Ureter (tissue), 1 donor: ENCODE results near the gene SLC31A1. TPM values are rescaled to one million over a fixed set of nuclear protein-coding genes. Genes with fewer than 3 reads are reported as not detected.

Experiments
- DNase-seq: peaks from one replicate; pipeline ENCODE4 v3.0.0-alpha.2; 2020; ENCODE audit warnings: low spot score
- total RNA-seq: library from RNA; stranded (reverse); gene quantifications from one replicate; pipeline ENCODE4 v1.2.4, GENCODE V29; 2023
- donor health status: DM: yes; HTN: yes; CAD: no.

SLC31A1 gene
- 26.3 TPM for total RNA-seq

DNA sequence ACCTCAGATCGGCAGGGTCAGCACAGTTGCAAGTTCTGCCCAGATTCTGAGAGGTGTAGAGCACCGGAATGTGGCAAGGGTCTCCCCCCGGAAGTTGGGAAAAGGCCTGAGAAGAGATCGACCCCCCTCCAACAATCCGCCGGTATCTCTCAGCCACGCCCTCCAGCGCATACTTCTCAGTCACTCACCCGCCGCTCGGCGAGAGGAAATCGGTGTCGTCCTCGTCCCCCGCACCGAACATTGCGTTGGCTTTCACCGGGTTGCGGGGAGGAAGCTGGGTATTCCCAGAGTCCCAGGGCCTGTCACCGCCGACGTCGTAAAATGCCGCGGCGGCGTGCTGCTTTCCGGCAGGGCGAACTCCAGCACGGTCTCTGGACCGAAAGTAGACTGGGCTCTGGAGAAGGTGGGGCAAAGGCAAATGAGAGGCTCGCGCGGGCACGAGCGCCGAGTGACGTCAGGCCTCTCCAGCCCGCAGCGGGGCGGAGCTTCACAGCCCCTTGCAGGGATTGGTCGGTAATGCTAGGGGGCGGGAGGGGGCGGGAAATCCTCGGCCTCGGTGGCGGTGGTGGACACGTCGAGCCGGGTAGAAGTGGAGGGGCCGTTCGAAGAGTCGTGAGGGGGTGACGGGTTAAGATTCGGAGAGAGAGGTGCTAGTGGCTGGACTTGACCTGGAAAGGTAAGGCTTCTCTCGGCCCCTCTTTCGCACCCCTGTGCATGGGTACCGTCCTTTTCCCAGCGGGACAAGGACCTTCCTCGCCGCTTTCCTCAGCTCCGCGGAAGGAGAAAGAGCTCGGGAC is at the start of gene SLC31A1, which contains the start of gene FKBP15:
Gene SLC31A1, plus strand, starts transcription at position 542 of the 797 bp plus-strand sequence. CDS start 34,605 bp downstream, outside the sequence.
Gene FKBP15, minus strand, starts transcription at position 275 of the 797 bp plus-strand sequence. Its CDS starts 34 bp downstream, at position 241.
- peak; percentile 99 for DNase-seq

DNA sequence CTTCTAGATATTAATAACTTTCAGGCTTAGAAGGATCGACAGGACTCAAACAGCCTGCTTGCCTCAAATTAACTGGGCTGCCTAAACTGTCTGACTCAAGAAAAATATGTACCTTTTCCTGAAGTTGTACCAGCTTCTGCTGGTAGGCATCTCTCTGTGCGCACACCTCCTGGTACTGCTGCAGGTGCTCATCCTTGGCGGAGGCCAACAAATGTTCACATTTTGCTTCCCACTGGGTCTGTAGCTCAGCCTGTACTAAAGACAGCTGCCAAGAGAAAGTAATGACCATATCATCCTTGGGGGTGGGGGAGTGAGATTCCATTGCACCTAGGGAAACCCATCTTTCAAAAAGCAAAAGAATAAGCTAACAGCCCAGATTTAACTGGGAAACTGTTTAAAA is 48.0 kb upstream of the SLC31A1 start:
- no peak for DNase-seq

DNA sequence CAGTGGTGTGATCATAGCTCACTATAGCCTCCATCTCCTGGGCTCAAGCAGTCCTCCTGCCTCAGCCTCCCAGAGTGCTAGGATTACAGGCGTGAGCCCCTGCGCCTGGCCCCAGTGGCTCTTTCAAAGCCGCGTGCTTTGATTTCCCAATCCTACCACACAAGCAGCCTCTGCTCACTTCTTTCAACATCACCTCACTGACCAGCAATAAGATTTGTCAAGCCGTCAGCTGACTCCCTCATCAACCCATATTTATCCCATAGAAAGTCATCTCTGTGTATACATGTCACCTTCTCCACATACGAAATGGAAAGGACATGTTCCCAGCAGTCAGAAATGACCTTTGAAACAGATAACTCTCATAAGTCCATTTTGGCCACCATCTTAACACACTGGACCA is 44.5 kb upstream of the SLC31A1 start:
- DNase-seq = no peak

DNA sequence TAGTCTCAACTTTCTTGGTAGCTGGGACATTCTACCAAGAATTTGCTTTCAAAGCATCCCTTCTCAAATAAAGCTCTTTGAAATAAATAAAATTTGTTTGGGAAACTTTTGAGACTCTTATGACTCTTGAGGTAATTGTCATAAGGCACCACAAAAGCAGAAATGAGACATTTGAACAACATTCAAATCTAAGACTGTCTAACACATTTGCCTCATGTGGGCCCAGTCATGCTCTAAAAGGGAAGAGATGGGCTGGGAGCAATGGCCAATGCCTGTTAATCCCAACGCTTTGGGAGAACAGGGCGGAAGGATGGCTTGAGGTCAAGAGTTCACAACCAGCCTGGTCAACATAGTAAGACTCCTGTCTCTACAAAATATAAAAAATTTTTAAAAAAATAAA is 44.1 kb upstream of the SLC31A1 start:
- no peak for DNase-seq

DNA sequence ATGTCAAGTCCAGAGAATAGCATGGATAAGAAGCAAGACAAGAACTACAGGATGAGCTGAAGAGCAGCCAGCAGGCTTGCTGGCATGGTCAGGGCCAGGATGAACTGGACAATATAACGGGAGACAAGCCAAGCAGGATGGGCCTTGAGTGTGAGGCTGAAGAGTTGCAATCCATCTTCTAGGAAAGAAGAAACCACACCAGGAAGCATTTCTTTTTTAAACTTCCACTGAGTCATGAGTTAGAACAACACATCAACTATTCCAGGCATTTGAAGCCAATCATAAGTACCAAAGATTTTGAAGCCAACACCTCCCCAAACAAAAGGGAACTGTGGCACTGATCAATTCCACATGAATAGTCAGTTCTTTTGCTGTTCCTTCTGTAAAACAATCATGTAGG is 43.3 kb upstream of the SLC31A1 start:
- DNase-seq = no peak

DNA sequence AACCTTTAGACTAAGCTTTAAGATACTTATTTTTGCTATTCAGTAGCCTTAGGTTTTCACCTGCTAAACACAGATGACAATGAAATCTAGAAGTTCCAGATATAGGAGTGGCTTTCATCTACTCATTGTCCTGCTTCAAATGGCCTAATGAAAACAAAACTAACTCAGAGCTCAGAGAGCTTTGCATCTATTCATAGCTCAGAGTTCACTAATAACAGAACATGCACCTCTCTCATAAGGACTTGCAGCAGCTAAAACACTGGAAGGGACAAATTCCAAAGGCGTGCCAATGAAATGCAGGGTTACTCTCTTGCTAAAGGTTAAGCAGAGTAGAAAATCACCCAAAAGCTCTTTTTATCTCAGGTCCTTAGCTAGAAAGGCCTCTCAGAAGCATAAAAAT is 41.5 kb upstream of the SLC31A1 start:
- DNase-seq = no peak

DNA sequence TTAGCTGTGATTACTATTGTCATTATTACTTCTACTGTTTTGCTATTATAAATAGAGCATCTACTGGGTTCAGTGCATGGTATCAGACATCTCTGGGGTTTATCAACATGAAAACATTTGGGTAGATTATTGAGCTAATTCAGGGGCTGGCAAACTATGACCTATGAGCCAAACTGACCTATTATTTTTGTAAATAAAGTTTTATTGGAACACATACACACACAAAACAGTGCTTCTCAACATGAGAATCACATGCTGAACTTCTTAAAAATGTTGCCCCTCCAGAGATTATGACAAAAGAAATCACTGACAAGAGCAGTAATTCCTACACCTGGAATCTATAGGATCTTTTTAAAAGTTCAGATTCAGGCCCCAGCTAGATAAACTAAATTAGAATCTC is 40.2 kb upstream of the SLC31A1 start:
- no peak for DNase-seq

DNA sequence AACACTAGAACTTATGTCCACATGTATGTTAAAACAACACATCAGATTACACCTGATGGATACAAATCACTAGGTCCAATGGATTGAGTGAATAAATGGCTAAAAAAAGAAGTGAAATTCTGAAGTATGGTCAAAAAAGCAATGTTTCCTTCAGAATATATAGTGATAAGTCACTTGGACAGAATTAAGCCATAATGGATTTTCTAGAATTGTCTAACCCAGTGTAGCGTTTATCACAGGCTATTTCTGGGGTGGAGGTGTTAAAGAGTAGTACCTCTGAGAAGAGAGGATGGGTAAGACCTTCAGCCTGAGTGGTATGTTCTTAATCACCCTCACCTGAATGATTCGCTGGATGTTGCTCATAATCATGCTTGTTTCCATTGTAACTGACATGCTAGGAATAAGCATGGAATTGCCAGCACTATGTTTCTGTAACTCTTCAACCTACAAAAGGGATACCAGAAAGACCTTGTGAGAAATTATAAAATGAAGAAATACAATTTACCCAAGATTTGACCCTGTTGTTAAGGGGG is 37.3 kb upstream of the SLC31A1 start:
- no peak for DNase-seq

DNA sequence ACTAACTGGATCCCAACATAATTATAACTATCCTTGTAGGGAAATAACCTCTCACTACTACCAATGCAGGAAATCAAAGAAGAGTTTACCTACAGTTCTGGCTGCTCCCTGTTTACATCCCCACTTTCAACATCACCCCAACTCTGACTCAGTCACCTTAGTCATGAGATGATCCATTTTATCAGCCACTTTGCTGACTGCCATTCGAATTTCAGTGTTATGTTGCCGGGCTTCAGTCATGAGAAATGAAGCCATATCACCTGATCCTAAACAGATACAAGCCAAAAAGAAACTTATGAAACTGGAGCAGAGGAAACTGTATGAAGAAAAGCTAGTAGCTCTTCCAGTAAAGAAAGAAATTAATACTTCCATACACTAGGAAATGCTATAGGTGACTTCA is 36.8 kb upstream of the SLC31A1 start:
- no peak for DNase-seq

DNA sequence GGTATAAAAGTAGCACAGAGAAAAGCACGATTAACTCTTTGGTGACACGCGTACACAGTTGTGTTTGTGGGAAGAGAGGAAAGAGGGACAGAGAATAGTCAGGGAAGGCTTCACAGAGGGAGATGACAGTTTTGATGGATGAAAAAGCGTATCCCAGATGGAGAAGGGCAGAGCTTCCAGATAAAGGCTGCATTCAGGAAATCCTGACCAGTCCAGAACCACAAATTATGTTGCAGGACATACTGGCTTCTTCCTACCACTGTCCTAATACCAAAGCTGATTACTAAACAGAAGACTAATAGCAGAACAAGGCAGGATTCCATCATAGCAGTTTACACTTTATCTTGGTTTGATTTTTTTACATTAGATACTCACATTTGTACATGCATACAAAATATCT is 36.1 kb upstream of the SLC31A1 start:
- no peak for DNase-seq

DNA sequence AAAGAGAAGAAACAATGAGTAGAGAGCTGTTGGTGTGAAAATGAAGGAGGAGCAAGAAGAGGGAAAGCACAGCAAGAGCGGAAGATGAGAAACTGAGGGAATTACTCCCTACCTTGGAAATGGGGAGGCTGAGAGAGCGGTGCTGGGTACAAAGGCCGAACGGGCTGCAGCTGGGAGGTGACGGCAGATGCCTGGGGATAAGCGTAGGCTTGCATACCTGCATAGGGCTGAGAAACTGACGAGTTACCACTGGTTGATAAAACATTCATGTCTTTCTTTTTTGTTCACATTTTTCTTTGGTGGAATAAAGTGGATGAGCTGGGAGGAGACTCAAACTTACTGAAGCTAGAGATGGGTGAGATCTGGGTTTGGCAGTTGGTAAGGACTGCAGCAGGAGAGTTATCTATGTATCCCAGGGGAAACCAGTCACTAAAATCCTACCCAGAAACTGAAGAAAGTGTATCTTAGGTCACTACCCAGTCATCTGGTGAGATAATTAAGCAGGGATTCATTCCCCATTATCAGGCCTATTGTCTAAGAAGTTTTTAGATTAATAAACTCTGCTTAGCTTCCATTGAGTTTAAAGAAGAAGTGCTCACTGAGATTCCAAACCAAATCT is 35.1 kb upstream of the SLC31A1 start:
- DNase-seq = no peak

DNA sequence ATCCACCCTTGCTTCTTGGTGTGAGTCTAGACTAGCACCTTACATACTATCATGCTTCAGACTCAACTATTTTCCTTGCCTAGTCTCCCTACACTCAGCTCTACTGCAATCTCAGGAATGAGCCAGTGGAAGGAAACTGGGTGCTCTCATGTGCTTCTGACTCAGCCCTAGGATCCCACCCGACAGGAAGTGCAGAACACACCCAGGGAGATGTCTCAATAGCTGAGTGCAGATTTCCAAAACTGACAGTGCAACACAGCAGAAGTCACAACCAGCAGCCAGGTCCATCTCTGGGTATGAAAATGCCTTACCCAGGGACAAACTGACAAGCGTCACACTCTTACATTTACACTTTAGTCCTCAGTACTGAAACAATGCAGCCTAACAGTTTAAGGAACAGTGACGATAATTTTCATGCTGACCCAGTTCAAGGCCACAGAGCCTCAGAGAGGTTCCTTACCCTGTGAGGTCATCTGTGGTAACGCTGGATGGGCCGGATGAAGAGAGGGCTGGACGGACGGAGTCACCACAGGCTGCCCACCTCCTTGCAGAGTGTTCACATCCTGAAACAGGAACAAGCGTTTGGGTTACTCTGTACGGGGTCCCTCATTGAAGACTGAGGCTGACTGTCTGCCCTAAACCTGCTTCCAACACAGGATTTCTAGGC is 33.3 kb upstream of the SLC31A1 start:
- DNase-seq = peak; percentile 54

DNA sequence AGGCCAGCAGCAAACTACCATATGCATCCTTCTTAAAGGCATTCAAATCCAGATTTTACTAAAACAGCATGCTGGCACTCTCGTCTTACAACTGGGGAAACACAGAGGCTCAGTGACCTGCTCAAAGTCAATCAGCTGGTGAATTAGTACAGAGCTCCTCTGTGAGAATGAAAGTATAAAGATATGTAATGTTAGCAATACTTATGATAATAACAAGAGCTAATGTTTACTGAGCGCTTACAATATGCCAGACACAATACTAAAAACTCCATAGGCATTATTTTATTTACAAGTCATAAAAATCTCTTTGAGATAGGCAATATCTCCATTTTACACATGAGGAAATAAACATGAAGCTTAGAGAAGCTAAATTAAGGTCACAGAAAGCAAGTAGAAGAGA is 28.9 kb upstream of the SLC31A1 start:
- no peak for DNase-seq

DNA sequence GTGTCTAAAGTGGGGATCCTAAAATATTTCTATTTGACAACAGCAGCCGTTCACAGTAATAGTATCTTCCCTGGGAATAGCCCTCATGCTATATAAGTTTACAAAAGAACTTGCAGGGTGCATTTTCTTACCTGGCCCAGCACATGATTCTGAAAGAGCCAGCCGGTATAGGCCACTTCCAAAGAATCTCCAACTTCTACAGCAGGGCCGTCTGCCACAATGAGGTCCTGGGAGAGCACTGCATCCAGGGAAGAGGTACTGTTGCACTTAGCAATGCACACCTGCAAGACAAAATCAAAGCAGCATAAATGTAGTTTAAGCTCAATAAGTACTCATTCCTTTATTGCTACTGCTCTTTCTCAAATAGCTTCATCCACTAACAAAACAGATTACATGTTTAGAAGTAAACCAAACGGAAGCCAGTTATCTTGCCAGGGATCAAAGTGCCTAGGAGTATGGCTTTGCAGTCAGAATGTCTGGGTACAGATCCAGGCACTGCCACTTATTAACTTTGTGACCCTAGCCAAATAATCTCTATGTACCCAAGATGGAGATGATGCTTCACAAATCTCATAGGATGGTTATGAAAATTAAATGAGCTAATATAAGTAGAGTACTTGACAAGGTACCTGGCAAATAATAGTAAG is 21.5 kb upstream of the SLC31A1 start:
- no peak for DNase-seq

DNA sequence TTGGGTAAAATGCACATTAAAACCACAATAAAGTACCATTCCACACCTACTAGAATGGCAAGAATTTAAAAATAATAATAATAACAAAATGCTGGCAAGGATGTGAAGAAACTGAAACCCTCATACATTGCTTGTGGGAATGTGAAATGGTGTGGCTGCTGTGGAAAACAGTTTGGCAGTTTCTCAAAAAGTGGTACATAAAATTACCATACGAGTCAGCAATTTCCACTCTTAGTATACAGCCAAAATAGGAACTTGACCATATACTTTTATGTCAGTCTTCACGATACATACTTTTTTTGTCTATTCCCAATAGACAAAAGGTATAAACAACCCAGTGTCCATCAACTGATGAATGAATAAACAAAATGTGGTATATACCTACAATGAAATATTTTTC is 15.9 kb upstream of the SLC31A1 start:
- DNase-seq = no peak

DNA sequence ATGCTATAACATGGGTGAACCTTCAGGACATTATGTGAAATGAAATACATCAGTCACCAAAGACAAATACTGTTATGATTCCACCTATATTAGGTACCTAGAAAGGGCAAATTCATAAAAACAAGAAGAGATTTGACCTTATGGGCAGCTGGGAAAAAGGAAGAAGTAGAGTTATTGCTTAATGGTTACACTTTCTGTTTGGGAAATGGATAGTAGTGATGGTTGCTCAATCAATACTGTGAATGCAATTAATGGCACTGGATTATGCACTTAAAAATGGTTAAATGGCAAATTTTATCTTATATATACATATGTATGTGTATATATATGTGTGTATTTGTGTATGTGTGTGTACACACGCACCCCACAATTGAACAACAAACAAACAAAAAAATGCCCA is 15.5 kb upstream of the SLC31A1 start:
- DNase-seq = no peak

DNA sequence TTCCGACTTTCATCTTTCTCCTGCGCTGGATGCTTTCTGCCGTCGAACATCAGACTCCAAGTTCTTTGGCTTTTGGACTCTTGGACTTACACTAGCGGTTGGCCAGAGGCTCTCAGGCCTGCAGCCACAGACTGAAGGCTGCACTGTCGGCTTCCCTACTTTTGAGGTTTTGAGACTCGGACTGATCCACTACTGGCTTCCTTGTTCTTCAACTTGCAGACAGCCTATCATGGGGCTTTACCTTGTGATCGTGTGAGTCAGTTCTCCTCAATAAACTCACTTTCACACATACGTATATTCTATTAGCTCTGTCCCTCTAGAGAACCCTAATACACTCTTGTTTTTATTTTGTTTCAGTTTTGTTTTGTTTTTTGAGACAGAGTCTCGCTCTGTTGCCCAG is 10.5 kb upstream of the SLC31A1 start:
- DNase-seq = no peak

DNA sequence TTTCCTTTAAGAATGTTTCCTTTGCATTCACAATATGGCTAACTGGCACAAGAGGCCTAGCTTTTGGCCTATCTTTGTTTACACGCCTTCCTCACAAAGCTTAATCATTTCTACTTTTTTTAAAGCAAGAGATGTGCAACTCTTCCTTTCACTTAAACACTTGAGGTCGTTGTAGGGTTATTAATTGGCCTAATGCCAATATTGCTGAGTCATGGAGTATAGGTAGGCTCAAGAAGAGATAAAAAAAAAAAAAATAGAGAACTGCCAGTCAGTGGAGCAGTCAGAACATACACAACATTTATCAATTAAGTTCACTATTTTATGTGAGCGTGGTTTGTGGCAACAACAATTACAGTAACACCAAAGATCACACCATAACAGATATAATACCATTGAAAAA is 6.2 kb upstream of the SLC31A1 start:
- no peak for DNase-seq

DNA sequence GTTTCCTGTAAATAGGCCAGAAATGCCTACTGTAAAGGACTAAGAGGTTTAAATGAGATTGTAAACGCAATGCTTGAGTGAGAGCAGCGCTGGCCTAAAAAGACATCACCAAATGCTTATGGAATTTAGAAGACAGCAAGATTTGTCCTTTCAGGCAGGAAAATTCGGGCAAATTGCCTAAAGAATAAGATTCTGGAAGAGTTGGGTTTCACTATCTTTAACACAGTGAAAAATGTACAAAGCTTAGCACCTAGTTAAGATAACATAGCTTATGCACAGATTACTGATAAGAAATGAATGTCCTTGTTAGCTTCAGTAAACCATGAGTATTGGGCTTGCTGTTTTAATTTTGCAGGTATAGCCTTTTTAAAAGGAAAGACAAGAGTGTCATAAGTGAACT is 4.9 kb upstream of the SLC31A1 start:
- DNase-seq = no peak

DNA sequence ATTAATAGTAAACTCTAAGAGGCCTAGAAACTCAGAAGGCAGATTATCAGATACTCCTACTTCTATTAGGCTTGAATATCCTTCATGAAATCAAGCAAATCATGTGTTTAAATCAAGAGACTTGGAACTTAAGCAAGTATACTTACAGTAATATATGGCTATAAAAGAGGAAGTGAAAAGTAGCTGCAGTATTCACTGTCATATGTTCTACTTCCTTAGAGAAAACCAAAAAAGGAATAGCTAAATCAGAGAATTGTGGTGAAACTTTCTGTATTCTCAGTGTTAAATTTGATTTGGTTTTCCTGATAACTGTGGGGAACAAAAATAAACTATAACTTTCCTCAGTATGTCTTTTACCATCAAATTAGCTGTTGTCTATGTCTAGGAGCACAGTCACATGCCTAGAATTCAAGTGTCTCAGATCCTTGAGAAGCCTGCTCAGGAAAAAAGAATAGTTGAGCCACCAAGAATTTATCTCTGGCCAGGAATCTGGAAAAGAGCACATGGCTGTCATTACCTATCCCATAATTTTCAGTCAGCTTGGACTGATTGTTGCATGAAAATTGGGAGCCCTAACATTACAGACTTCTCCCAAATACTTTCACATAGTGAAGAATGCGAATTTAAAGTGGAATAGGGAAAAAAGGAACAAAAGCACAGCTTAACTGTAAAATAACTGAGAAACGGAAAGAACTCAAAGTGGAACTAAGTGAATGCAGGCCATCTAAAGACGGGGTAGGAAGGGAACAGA is 2.0 kb upstream of the SLC31A1 start:
- no peak for DNase-seq

DNA sequence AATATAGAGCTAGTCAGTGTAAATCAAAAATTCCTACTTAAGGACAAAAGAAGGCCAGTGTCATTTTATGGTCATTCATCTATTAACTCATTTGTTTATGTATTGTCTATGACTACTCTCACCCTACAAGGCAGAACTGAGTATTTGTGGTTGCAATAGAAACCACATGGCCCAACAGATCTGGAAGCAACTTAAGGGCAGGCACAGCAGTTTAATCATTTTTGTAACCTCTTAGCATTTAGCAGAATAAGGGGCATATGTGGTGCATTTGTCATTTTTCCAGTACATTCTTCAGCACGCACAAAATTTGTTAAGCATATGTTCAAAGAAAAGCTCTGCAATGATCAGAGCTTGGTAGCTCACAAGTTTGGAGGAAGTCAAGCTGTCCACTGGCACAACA is 1.4 kb upstream of the SLC31A1 start:
- DNase-seq = no peak
